Measurements from ENCODE around the gene CSRNP2.
"Not testable (repeated sequence)": the region's sequence is repeated elsewhere in the genome, so short reads cannot be mapped to it uniquely, and the experiment has no call there.

Gene CSRNP2, protein sequence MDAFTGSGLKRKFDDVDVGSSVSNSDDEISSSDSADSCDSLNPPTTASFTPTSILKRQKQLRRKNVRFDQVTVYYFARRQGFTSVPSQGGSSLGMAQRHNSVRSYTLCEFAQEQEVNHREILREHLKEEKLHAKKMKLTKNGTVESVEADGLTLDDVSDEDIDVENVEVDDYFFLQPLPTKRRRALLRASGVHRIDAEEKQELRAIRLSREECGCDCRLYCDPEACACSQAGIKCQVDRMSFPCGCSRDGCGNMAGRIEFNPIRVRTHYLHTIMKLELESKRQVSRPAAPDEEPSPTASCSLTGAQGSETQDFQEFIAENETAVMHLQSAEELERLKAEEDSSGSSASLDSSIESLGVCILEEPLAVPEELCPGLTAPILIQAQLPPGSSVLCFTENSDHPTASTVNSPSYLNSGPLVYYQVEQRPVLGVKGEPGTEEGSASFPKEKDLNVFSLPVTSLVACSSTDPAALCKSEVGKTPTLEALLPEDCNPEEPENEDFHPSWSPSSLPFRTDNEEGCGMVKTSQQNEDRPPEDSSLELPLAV

GRCh38 chr12:51083126-51083833 is at the start of gene CSRNP2:
Gene CSRNP2, minus strand, starts transcription at chr12:51083596. Its CDS starts 7,035 bp downstream, at chr12:51076561.
- DNase-seq (ENCODE audit: low read depth, low spot score): peak; percentile 82

DNA sequence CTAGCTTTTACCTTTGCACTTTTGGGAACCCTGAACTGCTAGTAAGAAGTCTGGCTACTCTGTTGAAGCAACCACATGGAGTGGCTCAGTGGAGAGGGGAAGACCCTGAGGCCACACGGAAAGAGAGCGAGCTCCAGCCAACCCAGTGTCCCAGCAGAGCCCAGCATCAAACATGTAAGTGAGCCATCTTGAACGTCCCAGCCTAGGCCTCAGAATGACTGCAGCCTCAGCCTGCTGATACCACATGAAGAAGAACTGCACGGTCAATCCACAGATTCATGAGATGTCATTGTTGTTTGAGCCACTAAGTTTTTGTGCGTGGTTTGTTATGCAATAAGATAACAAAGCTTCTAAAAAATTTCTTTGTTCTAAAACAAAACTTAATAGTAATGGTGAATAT is 49.3 kb upstream of the CSRNP2 start:
- DNase-seq (ENCODE audit: low read depth, low spot score): no peak

- no peak for DNase-seq (ENCODE audit: low read depth, low spot score)
Measured at GRCh38 chr12:51131745-51132521, 48.5 kb upstream of the CSRNP2 start.

- no peak for DNase-seq (ENCODE audit: low read depth, low spot score)
Measured at GRCh38 chr12:51128919-51129318, 45.5 kb upstream of the CSRNP2 start.

- no peak for DNase-seq (ENCODE audit: low read depth, low spot score)
Measured at GRCh38 chr12:51127050-51127729, 43.8 kb upstream of the CSRNP2 start.

DNA sequence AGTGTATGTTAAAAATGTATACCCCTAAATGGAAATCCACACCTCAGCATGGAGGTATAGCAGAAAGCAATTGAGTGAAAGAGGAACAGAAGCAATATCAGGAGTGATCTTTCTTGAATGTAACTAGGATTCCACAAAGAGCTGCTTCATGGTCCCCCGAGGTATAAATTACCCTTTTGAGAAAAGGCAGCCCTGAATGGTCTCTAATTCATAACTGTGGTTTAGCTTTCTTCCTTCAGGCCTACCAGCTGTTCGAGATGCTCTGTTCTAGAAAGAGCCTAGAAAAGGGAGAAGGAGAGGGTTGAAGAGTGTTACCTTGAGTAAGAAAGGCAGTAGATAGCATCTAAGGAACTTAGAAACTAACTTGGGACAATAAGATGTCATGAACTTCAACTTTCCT is 42.9 kb upstream of the CSRNP2 start:
- no peak for DNase-seq (ENCODE audit: low read depth, low spot score)

- no peak for DNase-seq (ENCODE audit: low read depth, low spot score)
Measured at GRCh38 chr12:51124504-51124903, 41.1 kb upstream of the CSRNP2 start.

DNA sequence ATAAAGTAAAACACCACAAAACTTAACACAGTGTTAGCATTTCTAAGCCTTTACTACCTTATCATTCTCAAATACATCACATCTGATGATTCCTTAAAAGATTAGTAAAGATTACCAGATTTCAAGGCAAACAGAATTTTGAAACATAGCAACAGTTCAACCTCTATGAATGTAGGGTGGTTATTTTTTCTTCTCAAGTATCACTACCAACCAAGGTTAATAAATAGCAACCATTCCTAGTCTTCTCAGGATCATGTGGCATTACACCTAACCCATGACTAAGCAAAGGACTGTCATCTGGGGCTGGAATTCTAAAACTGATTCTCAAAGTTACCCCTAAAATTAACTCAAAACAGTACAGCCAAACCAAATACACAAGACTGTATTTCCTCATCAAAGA is 39.4 kb upstream of the CSRNP2 start:
- no peak for DNase-seq (ENCODE audit: low read depth, low spot score)

- DNase-seq (ENCODE audit: low read depth, low spot score): no peak
Measured at GRCh38 chr12:51118706-51119105, 35.3 kb upstream of the CSRNP2 start.

DNA sequence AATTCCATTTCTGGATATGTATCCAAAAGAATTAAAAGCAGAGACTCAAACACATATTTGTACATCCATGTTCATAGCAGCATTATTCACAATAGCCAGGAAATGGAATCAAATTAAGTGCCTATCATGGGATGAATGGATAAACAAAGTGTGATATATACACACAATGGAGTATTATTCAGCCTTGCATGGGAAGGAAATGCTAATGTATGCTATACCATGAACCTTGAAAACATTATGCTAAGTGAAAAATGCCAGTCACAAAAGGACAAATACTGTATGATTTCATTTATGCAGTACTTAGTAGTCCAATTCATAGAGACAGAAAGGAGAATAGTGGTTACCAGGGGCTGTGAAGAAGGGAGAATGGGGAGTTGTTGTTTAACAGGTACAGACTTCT is 32.1 kb upstream of the CSRNP2 start:
- no peak for DNase-seq (ENCODE audit: low read depth, low spot score)

DNA sequence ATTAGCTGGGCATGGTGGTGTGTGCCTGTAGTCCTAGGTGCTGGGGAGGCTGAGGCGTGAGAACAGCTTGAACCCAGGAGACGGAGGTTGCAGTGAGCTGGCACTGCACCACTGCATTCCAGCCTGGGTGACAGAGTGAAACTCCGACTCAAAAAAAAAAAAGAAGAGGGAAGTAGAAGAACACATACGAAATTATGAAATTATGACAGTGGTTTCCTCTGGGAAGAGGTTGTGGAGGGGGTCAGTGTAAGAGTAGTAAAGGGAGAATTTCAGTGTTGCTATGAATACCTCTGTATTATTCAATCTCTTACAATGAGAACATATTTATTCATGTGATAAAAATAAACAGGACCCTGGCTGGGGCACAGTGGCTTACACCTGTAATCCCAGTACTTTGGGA is 24.7 kb upstream of the CSRNP2 start:
- no peak for DNase-seq (ENCODE audit: low read depth, low spot score)

DNA sequence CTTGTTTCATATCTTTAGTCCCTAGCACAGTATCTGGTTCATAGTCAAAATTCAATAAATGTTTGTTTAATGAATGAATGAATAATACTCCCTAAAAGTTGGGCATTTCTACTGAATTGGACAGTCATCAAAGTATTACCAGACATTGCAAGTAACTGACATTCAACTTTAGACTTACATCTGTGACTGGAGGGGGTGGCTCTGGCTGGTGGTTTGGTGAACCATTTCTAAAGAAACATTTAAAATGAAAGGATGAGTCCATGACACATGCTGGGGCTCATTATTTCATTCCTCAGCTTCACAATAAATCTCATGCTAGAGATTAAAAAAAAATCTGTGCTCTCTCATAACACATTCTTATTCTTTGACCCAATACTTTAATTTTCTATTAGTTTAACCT is 20.6 kb upstream of the CSRNP2 start:
- no peak for DNase-seq (ENCODE audit: low read depth, low spot score)

GRCh38 chr12:51098611-51099010 is 15.2 kb upstream of the CSRNP2 start:
- DNase-seq (ENCODE audit: low read depth, low spot score): no peak

DNA sequence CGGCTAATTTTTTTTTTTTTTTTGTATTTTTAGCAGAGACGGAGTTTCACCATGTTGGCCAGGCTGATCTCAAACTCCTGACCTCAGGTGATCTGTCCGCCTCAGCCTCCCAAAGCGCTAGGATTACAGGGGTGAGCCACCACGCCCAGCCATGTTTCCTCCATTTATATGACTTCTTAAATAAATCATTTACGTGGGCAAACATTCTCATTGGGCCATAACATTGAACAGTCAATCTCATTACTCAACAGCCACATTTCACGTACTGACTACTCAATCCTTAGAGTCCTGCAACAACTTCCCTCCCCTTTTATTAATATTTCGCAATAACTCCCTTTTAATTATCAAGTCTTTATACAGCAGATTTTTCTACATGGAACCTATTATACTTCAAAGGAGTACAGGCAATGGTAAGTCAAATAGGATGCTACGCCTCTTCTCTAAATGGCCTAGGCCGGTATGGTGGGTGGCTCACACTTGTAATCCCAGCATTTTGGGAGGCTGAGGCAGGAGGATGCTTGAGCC is 7.4 kb upstream of the CSRNP2 start:
- DNase-seq (ENCODE audit: low read depth, low spot score): no peak

DNA sequence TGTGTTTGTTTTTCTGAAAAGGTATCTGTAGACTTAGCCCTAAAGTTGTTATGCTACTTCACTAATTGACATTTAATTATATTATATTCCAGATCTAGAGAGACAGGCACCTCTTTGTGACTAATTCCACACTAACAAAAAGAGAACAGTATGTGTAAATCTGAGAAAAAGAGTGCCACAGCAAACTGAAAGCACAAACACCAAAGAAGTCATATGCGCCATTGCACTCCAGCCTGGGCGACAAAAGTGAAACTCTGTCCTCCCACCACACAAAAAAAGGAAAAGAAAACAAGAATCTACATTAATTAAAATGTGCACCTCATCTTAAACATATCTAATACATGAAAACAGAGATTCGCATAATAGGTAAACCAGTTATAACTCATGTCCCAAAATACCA is 4.4 kb upstream of the CSRNP2 start:
- DNase-seq (ENCODE audit: low read depth, low spot score): no peak

- DNase-seq (ENCODE audit: low read depth, low spot score): no peak
Measured at GRCh38 chr12:51086933-51087332, 3.5 kb upstream of the CSRNP2 start.

GRCh38 chr12:51085757-51086156 is 2.4 kb upstream of the CSRNP2 start:
- DNase-seq (ENCODE audit: low read depth, low spot score): no peak

GRCh38 chr12:51082561-51083125 is 753 bp downstream of the CSRNP2 start:
- no peak for DNase-seq (ENCODE audit: low read depth, low spot score)

DNA sequence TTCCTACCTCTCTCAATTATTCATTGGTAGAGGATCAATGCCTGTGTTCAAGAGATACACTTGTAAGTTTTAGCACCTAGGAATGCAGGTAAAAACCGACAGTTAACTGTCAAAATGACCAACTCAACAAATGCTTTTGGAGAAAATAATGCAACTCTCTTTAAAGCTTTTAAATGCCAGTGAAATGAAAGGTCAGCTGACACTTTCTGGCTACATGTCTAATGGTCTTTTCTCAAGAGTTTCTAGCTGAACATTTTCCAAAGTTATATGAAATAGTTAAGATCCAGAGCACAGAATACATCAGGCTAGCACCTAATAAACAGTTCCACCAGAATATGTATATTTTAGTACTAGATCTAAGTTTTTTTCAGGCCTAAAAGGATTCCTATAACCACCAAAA is 2.0 kb downstream of the CSRNP2 start:
- DNase-seq (ENCODE audit: low read depth, low spot score): no peak

DNA sequence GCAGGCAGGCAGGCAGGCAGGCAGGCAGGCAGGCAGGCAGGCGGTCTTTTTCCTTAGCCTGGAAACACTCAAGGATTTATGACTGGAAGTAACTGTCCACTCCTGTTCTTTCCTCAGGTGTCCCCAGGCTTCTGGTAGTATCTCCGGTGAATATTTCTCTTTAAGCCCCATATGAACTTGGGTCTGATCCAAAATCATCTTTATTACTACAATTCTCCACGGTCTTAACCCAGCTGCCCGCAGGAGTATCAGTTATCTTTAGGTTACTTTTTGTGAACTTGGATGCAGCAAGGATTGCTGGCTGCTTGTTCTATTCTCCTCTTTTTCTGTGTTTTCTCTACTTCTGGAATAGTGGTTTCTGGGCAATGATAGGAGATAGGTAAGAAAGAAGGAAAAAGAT is 3.3 kb downstream of the CSRNP2 start:
- DNase-seq (ENCODE audit: low read depth, low spot score): no peak

- not testable (repeated sequence) for DNase-seq (ENCODE audit: low read depth, low spot score)
Measured at GRCh38 chr12:51078866-51079265, 4.5 kb downstream of the CSRNP2 start.

All from brain pericyte (primary cell).